Panc1 (cell line): ENCODE data around the gene NAA60. TPM values are rescaled to one million over a fixed set of nuclear protein-coding genes. Genes with fewer than 3 reads are reported as not detected.

Source experiments
- ATAC-seq: fragments of 200-7000 bp; cut with Tn5 transposase; 2 replicates; pipeline ENCODE4 v1.9.1; 2020; ENCODE audit warnings: mild to moderate bottlenecking, moderate library complexity
- BruUV-seq: library from RNA; stranded (reverse); fragments of 400-500 nt; replicated peaks from 2 replicates; lab custom pipeline; 2021; lab: Mats Ljungman, UMichigan
- CTCF ChIA-PET: fragments of 300-600 bp; sonication (Branson Sonifier 250); formaldehyde crosslinking; loops from one replicate; lab custom pipeline; 2022; ENCODE audit warnings: antibody characterized with exemption; lab: Charles Lee
- POLR2A ChIA-PET: fragments of 300-600 bp; sonication (Branson Sonifier 250); formaldehyde crosslinking; loops from one replicate; lab custom pipeline; 2022; ENCODE audit warnings: antibody characterized with exemption; lab: Charles Lee
- DNase-seq: peaks from one replicate; pipeline ENCODE4 v3.0.0-alpha.2; 2010; ENCODE audit warnings: low read depth, low spot score
- H3K27ac ChIP-seq: 2 replicates; pipeline ENCODE4 v1.5.1; 2011; ENCODE audit warnings: mild to moderate bottlenecking, low read length, inconsistent platforms
- H3K27me3 ChIP-seq: fragments of 200-500 bp; sonication (Bioruptor generic); 2 replicates; pipeline ENCODE4 v1.6.0; 2014; ENCODE audit warnings: low read length, inconsistent platforms; ENCODE audit not compliant: control insufficient read depth, insufficient read depth
- H3K36me3 ChIP-seq: fragments of 200-500 bp; sonication (Bioruptor generic); 2 replicates; pipeline ENCODE4 v1.5.1; 2014; ENCODE audit warnings: inconsistent platforms, mild to moderate bottlenecking, low read length, moderate library complexity; ENCODE audit not compliant: control insufficient read depth, insufficient read depth
- H3K4me1 ChIP-seq: 2 replicates; pipeline ENCODE4 v1.5.1; 2011; ENCODE audit warnings: inconsistent platforms, mild to moderate bottlenecking, low read length, moderate library complexity; ENCODE audit not compliant: control insufficient read depth, insufficient read depth
- H3K4me3 ChIP-seq, 2 experiments: 2 replicates each; pipeline ENCODE4 v1.5.1; 2011 to 2012; ENCODE audit warnings: low read depth in 2 of 2, low read length in 2 of 2, mild to moderate bottlenecking in 2 of 2, inconsistent platforms in 1 of 2, moderate library complexity in 1 of 2
- H3K9me3 ChIP-seq: fragments of 200-500 bp; sonication (Bioruptor generic); 2 replicates; pipeline ENCODE4 v1.5.1; 2014; ENCODE audit warnings: low read depth, mild to moderate bottlenecking, inconsistent platforms, low read length, moderate library complexity; ENCODE audit not compliant: control insufficient read depth, insufficient read depth
- POLR2AphosphoS5 ChIP-seq: IDR thresholded peaks from 2 replicates; pipeline ENCODE4 v1.6.1; 2012; ENCODE audit warnings: mild to moderate bottlenecking, low read depth, low read length, moderate library complexity
- SIN3A ChIP-seq: IDR thresholded peaks from 2 replicates; pipeline ENCODE4 v1.6.1; 2012; ENCODE audit warnings: low read depth, mild to moderate bottlenecking, low read length, moderate library complexity, borderline replicate concordance; ENCODE audit not compliant: insufficient read depth
- TCF7L2 ChIP-seq: IDR thresholded peaks from 2 replicates; pipeline ENCODE4 v1.6.1; 2011; ENCODE audit warnings: mild to moderate bottlenecking, low read depth, low read length, inconsistent platforms
- in situ Hi-C: cut with HindIII; loops from 2 replicates; pipeline ENCODE4 v1.10.0; 2016; ENCODE audit warnings: low sequenced_read_pairs, low pct_unique_long_range_greater_than_20kb
- intact Hi-C: fragments of 100-400 bp; cut with micrococcal nuclease; formaldehyde crosslinking; loops from one replicate; pipeline ENCODE4 v1.10.0; 2022; ENCODE audit not compliant: unreplicated experiment
- microRNA-seq: library from miRNA; unstranded; fragments of <30 nt; microRNA quantifications from one replicate; pipeline ENCODE4 v1.1.0, GENCODE V29; 2020; ENCODE audit not compliant: unreplicated experiment
- total RNA-seq: library from RNA; stranded (reverse); gene quantifications from one replicate; pipeline ENCODE4 v1.2.1, GENCODE V29; 2021; ENCODE audit not compliant: unreplicated experiment
- TF ChIP-seq, protein P1 (sequence below), 2 experiments: IDR thresholded peaks; 2 replicates each; pipeline ENCODE4 v1.6.1; 2011 to 2012; ENCODE audit warnings: low read depth in 2 of 2, control low read depth in 1 of 2, low read length in 1 of 2, mild to moderate bottlenecking in 1 of 2, moderate library complexity in 1 of 2; ENCODE audit not compliant: insufficient read depth in 1 of 2
- TF ChIP-seq, protein P2 (sequence below): fragments of 450-650 bp; IDR thresholded peaks from 2 replicates; pipeline ENCODE4 v1.5.1; 2017; ENCODE audit warnings: mild to moderate bottlenecking

The NAA60 gene
- total RNA-seq, 1 experiment from 2014 or later = 56.0 TPM

DNA sequence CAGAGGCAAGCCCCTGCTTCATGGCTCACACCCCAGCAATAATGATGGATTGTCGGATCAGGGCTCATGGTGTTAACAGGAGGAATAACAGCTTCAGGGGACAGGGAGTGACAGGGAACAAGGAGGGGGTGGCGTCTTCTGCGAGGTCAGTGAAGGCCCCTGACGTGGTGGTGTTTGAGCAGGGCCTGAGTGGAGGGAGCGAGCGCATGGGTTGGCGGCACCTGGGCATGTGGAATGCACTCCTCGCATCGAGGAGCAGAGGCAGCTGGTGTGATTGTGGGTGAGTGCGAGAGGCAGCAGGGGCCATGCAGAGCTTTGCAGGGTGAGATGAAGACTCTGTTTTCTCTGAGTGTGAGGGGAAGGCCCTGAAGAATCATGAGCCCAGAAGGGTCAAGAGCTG, 90.6 kb downstream of the NAA60 start:
- H3K27me3 ChIP-seq = no peaks in the 10 kb centered on the region
- DNase-seq (no peak), ATAC-seq (no peak)
- no TSS peak for BruUV-seq
- in situ Hi-C loops = no loop called here
- peaks cover 6% of the 10 kb centered on the region for H3K36me3 ChIP-seq
- no peaks in the 10 kb centered on the region for H3K9me3 ChIP-seq
- H3K27ac ChIP-seq = no peak overlapping the region
- TF ChIP-seq, protein P1, sequence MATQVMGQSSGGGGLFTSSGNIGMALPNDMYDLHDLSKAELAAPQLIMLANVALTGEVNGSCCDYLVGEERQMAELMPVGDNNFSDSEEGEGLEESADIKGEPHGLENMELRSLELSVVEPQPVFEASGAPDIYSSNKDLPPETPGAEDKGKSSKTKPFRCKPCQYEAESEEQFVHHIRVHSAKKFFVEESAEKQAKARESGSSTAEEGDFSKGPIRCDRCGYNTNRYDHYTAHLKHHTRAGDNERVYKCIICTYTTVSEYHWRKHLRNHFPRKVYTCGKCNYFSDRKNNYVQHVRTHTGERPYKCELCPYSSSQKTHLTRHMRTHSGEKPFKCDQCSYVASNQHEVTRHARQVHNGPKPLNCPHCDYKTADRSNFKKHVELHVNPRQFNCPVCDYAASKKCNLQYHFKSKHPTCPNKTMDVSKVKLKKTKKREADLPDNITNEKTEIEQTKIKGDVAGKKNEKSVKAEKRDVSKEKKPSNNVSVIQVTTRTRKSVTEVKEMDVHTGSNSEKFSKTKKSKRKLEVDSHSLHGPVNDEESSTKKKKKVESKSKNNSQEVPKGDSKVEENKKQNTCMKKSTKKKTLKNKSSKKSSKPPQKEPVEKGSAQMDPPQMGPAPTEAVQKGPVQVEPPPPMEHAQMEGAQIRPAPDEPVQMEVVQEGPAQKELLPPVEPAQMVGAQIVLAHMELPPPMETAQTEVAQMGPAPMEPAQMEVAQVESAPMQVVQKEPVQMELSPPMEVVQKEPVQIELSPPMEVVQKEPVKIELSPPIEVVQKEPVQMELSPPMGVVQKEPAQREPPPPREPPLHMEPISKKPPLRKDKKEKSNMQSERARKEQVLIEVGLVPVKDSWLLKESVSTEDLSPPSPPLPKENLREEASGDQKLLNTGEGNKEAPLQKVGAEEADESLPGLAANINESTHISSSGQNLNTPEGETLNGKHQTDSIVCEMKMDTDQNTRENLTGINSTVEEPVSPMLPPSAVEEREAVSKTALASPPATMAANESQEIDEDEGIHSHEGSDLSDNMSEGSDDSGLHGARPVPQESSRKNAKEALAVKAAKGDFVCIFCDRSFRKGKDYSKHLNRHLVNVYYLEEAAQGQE (IDR thresholded peaks at IDR 0.05; ENCODE audit: insufficient read depth in 1 of 2, low read depth in 2 of 2, low read length in 1 of 2) = no peak
- no peak for TF ChIP-seq SIN3A
- no peak for TF ChIP-seq POLR2AphosphoS5
- TF ChIP-seq, protein P2, sequence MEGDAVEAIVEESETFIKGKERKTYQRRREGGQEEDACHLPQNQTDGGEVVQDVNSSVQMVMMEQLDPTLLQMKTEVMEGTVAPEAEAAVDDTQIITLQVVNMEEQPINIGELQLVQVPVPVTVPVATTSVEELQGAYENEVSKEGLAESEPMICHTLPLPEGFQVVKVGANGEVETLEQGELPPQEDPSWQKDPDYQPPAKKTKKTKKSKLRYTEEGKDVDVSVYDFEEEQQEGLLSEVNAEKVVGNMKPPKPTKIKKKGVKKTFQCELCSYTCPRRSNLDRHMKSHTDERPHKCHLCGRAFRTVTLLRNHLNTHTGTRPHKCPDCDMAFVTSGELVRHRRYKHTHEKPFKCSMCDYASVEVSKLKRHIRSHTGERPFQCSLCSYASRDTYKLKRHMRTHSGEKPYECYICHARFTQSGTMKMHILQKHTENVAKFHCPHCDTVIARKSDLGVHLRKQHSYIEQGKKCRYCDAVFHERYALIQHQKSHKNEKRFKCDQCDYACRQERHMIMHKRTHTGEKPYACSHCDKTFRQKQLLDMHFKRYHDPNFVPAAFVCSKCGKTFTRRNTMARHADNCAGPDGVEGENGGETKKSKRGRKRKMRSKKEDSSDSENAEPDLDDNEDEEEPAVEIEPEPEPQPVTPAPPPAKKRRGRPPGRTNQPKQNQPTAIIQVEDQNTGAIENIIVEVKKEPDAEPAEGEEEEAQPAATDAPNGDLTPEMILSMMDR = no peak
- TF ChIP-seq TCF7L2 = no peak
- CTCF ChIA-PET = no interaction called here
- H3K4me3 ChIP-seq = no peak overlapping the region
- intact Hi-C loops = no loop called here
- POLR2A ChIA-PET = interaction anchor here (0.6 kb wide), 1 partner anchor 37 kb away, joined by 8 read pairs; no protein-coding TSS in a partner anchor
- no peaks in the 10 kb centered on the region for H3K4me1 ChIP-seq

DNA sequence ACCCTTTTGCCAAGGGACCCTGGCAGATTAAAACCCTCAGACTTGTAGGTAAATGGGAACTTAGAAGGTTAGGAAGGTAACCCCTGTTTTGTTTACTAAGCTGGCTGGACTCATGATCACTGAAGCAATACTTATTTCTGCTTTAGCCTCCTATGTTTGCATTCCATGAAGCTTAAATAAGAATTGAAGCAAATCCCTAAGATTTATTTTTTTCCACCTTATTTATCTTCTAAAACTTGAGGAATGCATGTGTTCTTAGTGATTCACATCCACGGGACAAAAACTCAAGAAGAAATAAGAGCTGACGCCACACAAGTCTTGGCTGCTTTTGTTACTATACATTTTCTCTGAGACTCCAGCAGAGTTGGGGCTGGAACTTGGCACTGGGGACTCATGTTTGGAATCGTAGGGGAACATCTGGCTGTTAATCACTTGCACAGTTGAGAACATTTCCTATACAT, 92.8 kb downstream of the NAA60 start:
- intact Hi-C loops = no loop called here
- POLR2A ChIA-PET = no interaction called here
- CTCF ChIA-PET = interaction anchor here (0.6 kb wide), 1 partner anchor 20 kb away, joined by 11 read pairs; no protein-coding TSS in a partner anchor
- ATAC-seq = no peak
- peaks cover 3% of the 10 kb centered on the region for H3K36me3 ChIP-seq
- BruUV-seq = no TSS peak
- TF ChIP-seq, protein P2 = no peak
- no peak for DNase-seq
- H3K4me1 ChIP-seq = no peaks in the 10 kb centered on the region
- no peaks in the 10 kb centered on the region for H3K9me3 ChIP-seq
- in situ Hi-C loops = no loop called here
- H3K4me3 ChIP-seq = no peak overlapping the region
- H3K27ac ChIP-seq = no peak overlapping the region
- no peaks in the 10 kb centered on the region for H3K27me3 ChIP-seq

Small RNA genes lying within 50 kb of the gene (microRNA-seq; reads per million reads assigned to microRNA genes)
- gene MIR6126 = not detected

Other genes starting within 250 kb of the NAA60 start
- 12.4 TPM for gene ZNF200, start 208.5 kb upstream of the NAA60 start, total RNA-seq
- 0.46 TPM for gene MEFV, start 187.0 kb upstream of the NAA60 start, total RNA-seq
- 53.5 TPM for gene ZNF263, start 160.2 kb upstream of the NAA60 start, total RNA-seq
- gene TIGD7, start 138.2 kb upstream of the NAA60 start, total RNA-seq = 4.5 TPM
- gene ZNF75A, start 138.2 kb upstream of the NAA60 start, total RNA-seq = 24.5 TPM
- not detected for gene OR2C1, start 87.8 kb upstream of the NAA60 start, total RNA-seq
- gene ZSCAN32, start 42.7 kb upstream of the NAA60 start, total RNA-seq = 18.9 TPM
- 14.4 TPM for gene ZNF174, start 42.5 kb upstream of the NAA60 start, total RNA-seq
- gene ZNF597, start 176 bp upstream of the NAA60 start, total RNA-seq = 2.7 TPM
- not detected for gene C16orf90, start 51.8 kb downstream of the NAA60 start, total RNA-seq
- gene CLUAP1, start 57.3 kb downstream of the NAA60 start, total RNA-seq = 14.5 TPM
- 0.26 TPM for gene NLRC3, start 133.7 kb downstream of the NAA60 start, total RNA-seq
- 15.5 TPM for gene SLX4, start 167.9 kb downstream of the NAA60 start, total RNA-seq
- 21.1 TPM for gene DNASE1, start 211.0 kb downstream of the NAA60 start, total RNA-seq